KMS-11 (cell line): ENCODE data around the gene MAMDC2.

ENCODE experiments used
- H2AFZ ChIP-seq: fragments of 200-600 bp; sonication (generic); 2 replicates; pipeline ENCODE4 v1.6.1; 2016; ENCODE audit warnings: antibody characterized with exemption, mixed run types, low read depth
- H3K27ac ChIP-seq: fragments of 200-600 bp; sonication (generic); 2 replicates; pipeline ENCODE4 v1.6.1; 2016; ENCODE audit warnings: mild to moderate bottlenecking, mixed run types
- H3K27me3 ChIP-seq: fragments of 200-600 bp; sonication (generic); 2 replicates; pipeline ENCODE4 v1.6.1; 2017; ENCODE audit warnings: mild to moderate bottlenecking, low read depth, mixed run types, moderate library complexity; ENCODE audit not compliant: insufficient read depth
- H3K36me3 ChIP-seq: fragments of 200-600 bp; sonication (generic); 2 replicates; pipeline ENCODE4 v1.6.1; 2017; ENCODE audit warnings: mild to moderate bottlenecking, mixed run types; ENCODE audit not compliant: insufficient read depth
- H3K4me1 ChIP-seq: fragments of 200-600 bp; sonication (generic); 2 replicates; pipeline ENCODE4 v1.6.1; 2016; ENCODE audit warnings: mild to moderate bottlenecking, low read depth, mixed run types; ENCODE audit not compliant: poor library complexity, severe bottlenecking
- H3K4me2 ChIP-seq: fragments of 200-600 bp; sonication (generic); 2 replicates; pipeline ENCODE4 v1.7.0; 2016; ENCODE audit warnings: mild to moderate bottlenecking, mixed run types
- H3K4me3 ChIP-seq: fragments of 200-600 bp; sonication (generic); IDR thresholded peaks from 2 replicates; pipeline ENCODE4 v1.6.1; 2017; ENCODE audit warnings: low read depth, low read length, mixed read lengths; ENCODE audit not compliant: insufficient read depth
- H3K79me2 ChIP-seq: fragments of 200-600 bp; sonication (generic); 2 replicates; pipeline ENCODE4 v1.6.1; 2016; ENCODE audit warnings: low read depth, mixed run types; ENCODE audit not compliant: insufficient read depth
- H3K9ac ChIP-seq: fragments of 200-600 bp; sonication (generic); 2 replicates; pipeline ENCODE4 v1.6.1; 2016; ENCODE audit warnings: mild to moderate bottlenecking, mixed run types
- H4K20me1 ChIP-seq: fragments of 200-600 bp; sonication (generic); 2 replicates; pipeline ENCODE4 v1.6.1; 2016; ENCODE audit warnings: mild to moderate bottlenecking, mixed run types; ENCODE audit not compliant: insufficient read depth
- TF ChIP-seq, protein P1 (sequence below): fragments of 200-600 bp; sonication (generic); conservative IDR thresholded peaks from 2 replicates; pipeline ENCODE4 v1.6.1; 2017; ENCODE audit warnings: low read depth, mild to moderate bottlenecking, antibody characterized with exemption, low read length, moderate library complexity, mixed read lengths

MAMDC2 gene

DNA sequence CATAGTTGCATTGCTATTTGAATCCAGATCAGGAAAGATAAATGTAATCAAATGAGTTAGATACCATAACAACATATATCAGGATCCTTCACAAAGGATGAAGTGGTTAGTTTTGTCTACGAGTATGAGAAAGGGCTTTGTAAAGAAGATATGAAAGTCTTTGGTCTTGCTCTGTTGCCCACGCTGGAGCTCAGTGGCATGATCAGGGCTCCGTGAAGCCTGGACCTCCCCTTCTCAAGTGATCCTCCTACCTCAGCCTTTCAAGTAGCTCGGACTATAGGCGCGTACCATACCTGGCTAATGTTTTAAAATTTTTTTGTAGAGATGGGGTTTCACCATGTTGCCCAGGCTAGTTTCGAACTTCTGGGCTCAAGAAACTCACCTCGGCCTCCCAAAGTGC is 217.0 kb downstream of the MAMDC2 start:
- Histone ChIP-seq H4K20me1 (no peaks in the 10 kb centered on the region; the same call in 1 of the 2 replicates), H3K4me2 (peak overlapping the region; percentile 77; the same call in 1 of the 2 replicates), H3K27me3 (no peaks in the 10 kb centered on the region), H3K4me3 (no peak overlapping the region), H3K4me1 (peaks cover 26% of the 10 kb centered on the region), H3K9ac (no peak overlapping the region), H3K36me3 (peaks cover 4% of the 10 kb centered on the region; the same call in 1 of the 2 replicates), H3K27ac (no peak overlapping the region), H2AFZ (no peak overlapping the region), H3K79me2 (peaks cover 55% of the 10 kb centered on the region)
- TF ChIP-seq, protein P1, sequence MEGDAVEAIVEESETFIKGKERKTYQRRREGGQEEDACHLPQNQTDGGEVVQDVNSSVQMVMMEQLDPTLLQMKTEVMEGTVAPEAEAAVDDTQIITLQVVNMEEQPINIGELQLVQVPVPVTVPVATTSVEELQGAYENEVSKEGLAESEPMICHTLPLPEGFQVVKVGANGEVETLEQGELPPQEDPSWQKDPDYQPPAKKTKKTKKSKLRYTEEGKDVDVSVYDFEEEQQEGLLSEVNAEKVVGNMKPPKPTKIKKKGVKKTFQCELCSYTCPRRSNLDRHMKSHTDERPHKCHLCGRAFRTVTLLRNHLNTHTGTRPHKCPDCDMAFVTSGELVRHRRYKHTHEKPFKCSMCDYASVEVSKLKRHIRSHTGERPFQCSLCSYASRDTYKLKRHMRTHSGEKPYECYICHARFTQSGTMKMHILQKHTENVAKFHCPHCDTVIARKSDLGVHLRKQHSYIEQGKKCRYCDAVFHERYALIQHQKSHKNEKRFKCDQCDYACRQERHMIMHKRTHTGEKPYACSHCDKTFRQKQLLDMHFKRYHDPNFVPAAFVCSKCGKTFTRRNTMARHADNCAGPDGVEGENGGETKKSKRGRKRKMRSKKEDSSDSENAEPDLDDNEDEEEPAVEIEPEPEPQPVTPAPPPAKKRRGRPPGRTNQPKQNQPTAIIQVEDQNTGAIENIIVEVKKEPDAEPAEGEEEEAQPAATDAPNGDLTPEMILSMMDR = no peak

DNA sequence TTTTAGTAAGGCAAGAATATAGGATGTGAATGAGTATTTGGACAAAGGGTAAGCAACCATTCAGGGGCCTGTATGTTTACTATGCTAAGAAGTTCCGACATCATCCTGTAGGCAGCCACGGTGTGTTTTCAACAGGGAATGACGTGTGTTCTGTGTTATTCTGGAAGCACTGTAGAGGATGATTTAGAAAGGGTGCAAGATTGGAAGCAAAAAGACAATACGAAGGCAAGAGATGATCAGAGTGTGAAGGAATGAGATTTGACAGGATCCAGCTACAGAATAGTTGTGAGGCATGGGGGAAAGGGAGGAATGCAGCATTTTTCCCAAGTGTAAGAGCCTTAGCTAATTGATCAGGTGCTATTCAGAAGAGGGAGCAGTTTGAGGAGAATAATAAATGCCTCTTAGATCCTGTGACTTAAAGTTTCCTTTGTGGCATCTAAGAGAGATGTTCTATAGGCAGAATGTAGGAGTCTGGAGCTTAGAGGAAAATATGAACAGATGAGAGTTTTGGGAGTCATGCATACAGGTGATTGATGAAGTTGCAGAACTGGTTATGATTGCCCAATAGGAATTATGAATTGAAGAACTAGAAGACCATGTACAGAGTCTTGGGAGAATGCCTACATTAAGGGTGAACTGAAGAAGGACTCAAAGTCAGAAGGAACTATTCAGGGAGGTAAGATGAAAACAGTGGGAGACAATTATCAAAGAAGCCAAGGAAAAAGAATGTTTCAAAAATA is 217.7 kb downstream of the MAMDC2 start:
- H3K27me3 ChIP-seq = no peaks in the 10 kb centered on the region
- peak overlapping the region; percentile 77; the same call in 1 of the 2 replicates for H3K4me2 ChIP-seq
- peaks cover 55% of the 10 kb centered on the region for H3K79me2 ChIP-seq
- H3K36me3 ChIP-seq = peaks cover 4% of the 10 kb centered on the region; the same call in 1 of the 2 replicates
- TF ChIP-seq, protein P1 = no peak
- no peak overlapping the region for H3K4me3 ChIP-seq
- peaks cover 26% of the 10 kb centered on the region for H3K4me1 ChIP-seq
- H2AFZ ChIP-seq = no peak overlapping the region
- H3K27ac ChIP-seq = no peak overlapping the region
- no peak overlapping the region for H3K9ac ChIP-seq
- H4K20me1 ChIP-seq = no peaks in the 10 kb centered on the region; the same call in 1 of the 2 replicates

DNA sequence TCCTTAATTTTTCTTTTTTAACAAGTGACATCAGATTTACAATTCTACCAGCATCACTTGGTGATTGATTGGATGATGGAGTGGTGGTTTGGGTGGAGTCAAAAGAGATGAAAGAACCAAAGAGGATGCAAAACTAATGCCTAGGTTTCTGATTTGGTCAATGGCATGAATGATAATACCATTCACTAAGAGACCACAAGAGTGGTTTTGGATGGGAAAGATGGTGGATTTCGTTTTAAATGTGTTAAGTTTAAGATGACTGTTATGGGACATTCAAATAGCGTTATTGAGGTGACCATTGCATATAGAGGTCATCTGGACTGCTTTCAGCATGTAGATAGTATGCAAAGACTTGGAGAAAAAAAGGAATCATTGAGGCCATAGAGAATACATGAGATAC is 218.7 kb downstream of the MAMDC2 start:
- Histone ChIP-seq H3K4me3 (no peak overlapping the region), H3K9ac (no peak overlapping the region), H3K27ac (no peak overlapping the region), H4K20me1 (no peaks in the 10 kb centered on the region; the same call in 1 of the 2 replicates), H2AFZ (no peak overlapping the region), H3K79me2 (peaks cover 55% of the 10 kb centered on the region), H3K4me1 (peaks cover 23% of the 10 kb centered on the region), H3K4me2 (no peak overlapping the region), H3K27me3 (no peaks in the 10 kb centered on the region), H3K36me3 (peaks cover 4% of the 10 kb centered on the region; the same call in 1 of the 2 replicates)
- TF ChIP-seq, protein P1 = no peak

DNA sequence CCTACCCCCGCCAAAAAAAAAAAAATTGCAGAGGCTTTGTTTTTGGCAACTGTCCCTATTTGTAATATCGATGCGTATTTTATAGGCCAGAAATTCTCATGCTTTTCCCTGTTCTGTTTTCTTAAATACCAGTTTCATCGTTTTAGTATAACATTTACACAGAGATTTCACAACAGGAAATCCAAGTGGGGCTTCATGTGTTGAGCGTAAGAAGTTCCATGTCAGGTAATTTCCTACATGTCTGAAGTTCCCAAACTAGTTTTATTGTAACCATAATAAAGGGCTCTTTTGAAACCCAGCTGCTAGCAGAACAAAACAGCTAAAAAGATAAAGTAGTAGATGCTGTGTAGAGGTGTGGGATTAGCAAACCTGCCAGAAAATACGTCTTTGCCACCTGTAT is 219.3 kb downstream of the MAMDC2 start:
- H3K4me1 ChIP-seq = peaks cover 18% of the 10 kb centered on the region
- no peak overlapping the region for H3K4me3 ChIP-seq
- no peak overlapping the region for H3K27ac ChIP-seq
- H3K36me3 ChIP-seq = peaks cover 4% of the 10 kb centered on the region; the same call in 1 of the 2 replicates
- H4K20me1 ChIP-seq = no peaks in the 10 kb centered on the region; the same call in 1 of the 2 replicates
- no peaks in the 10 kb centered on the region for H3K27me3 ChIP-seq
- H3K79me2 ChIP-seq = peaks cover 55% of the 10 kb centered on the region
- H3K9ac ChIP-seq = no peak overlapping the region
- TF ChIP-seq, protein P1 = no peak
- no peak overlapping the region for H3K4me2 ChIP-seq
- no peak overlapping the region for H2AFZ ChIP-seq
